ENCODE data around the gene KDM4F.
"Not testable (repeated sequence)": the region's sequence is repeated elsewhere in the genome, so short reads cannot be mapped to it uniquely, and the experiment has no call there.

The KDM4F gene

DNA sequence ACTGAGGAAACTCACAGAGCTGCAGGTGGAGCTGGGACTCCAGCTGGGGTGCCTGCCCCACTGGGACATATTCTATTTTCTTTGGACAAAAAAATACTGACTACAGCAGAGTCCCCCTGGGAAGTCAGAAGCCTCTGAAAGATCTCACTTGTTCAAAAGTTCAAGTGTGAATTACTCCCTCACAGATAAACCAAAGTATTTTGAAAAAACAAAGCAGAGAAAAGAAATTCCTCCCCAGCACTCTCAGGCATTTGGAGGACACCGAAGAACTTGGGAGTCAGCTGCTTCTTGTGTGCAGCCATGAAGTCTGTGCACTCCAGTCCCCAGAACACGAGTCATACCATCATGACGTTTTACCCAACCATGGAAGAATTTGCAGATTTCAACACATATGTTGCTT is at the start of gene KDM4F:
Gene KDM4F (plus strand): TSS at position 301 of the 400 bp plus-strand sequence.
- POLR2A ChIA-PET; DNase-seq (ENCODE audit: extremely low spot score): not testable (repeated sequence)
- CTCF ChIA-PET = interaction anchor here (1.3 to 1.4 kb wide), 2 partner anchors 18 to 21 kb away, joined by 4 to 7 read pairs; partner anchors contain the start of gene SRSF8

DNA sequence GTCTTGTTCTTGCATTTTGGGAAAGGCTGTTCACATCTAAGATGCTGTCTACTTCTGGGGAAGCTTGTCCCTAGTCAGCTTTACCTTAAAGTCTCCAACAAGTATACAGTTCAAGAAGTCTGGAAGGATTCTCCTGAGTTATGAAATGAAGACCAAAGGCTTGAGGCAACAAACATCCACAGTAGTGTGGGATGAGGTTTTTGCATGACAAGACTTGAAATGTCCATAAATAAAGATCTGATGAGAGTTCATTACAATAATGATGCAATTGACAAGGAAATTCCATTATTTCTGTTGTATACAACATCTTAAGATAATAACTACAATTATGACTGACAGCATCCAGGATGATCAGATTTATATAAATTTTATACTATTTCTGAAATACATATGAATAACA is 45.5 kb upstream of the KDM4F start:
- DNase-seq (ENCODE audit: extremely low spot score) = no peak
- ChIA-PET POLR2A (no interaction called here), CTCF (interaction anchor here (1.0 kb wide), 1 partner anchor 42 kb away, joined by 3 read pairs; no protein-coding TSS in a partner anchor)
- TF ChIP-seq, protein P1, sequence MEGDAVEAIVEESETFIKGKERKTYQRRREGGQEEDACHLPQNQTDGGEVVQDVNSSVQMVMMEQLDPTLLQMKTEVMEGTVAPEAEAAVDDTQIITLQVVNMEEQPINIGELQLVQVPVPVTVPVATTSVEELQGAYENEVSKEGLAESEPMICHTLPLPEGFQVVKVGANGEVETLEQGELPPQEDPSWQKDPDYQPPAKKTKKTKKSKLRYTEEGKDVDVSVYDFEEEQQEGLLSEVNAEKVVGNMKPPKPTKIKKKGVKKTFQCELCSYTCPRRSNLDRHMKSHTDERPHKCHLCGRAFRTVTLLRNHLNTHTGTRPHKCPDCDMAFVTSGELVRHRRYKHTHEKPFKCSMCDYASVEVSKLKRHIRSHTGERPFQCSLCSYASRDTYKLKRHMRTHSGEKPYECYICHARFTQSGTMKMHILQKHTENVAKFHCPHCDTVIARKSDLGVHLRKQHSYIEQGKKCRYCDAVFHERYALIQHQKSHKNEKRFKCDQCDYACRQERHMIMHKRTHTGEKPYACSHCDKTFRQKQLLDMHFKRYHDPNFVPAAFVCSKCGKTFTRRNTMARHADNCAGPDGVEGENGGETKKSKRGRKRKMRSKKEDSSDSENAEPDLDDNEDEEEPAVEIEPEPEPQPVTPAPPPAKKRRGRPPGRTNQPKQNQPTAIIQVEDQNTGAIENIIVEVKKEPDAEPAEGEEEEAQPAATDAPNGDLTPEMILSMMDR (IDR thresholded peaks at IDR 0.05; ENCODE audit: control extremely low read depth, extremely low read depth, low read depth, missing control alignments) = no peak

DNA sequence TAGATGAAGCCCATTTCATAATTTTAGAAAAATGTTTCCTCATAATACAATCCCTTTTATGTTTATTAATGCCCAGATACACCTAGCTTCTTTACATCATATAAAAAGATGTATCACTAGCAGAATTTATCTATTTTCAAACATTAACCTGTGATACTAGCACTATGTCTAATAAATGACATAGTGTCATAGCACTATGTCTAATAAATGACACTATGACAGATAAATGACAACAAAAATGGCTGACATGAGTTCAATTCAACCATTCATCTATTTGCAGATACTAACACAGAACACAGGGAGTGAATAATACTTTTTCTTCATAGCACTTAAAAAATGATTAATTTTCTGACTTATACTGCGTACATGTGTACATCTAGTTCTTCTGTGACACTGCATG is 43.6 kb upstream of the KDM4F start:
- ChIA-PET CTCF (interaction anchor here (1.2 kb wide), 1 partner anchor 9 kb away, joined by 3 read pairs; no protein-coding TSS in a partner anchor), POLR2A (no interaction called here)
- TF ChIP-seq, protein P1 (IDR thresholded peaks at IDR 0.05; ENCODE audit: control extremely low read depth, extremely low read depth, low read depth, missing control alignments) = no peak
- DNase-seq (ENCODE audit: extremely low spot score) = no peak

DNA sequence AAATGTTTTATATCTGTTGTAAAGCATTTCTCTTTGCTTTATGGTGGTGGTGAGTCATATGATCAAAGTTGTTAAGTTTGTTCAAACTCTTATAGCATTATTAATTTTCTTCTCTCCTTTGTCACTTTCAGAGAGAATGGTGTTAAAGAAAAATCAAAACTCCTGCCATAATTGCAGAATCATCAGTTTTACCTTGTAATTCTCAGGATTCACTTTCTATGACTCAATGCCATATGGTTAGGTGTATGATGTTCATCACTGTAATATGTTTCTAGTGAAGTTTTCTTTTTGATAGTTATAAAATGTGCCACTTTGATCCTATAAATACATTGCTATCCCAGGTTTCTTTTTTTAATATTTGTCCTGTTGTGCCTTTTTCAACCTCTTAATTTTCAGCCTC is 37.8 kb upstream of the KDM4F start:
- ChIA-PET CTCF (no interaction called here), POLR2A (no interaction called here)
- TF ChIP-seq, protein P1 (IDR thresholded peaks at IDR 0.05; ENCODE audit: control extremely low read depth, extremely low read depth, low read depth, missing control alignments) = no peak
- no peak for DNase-seq (ENCODE audit: extremely low spot score)

DNA sequence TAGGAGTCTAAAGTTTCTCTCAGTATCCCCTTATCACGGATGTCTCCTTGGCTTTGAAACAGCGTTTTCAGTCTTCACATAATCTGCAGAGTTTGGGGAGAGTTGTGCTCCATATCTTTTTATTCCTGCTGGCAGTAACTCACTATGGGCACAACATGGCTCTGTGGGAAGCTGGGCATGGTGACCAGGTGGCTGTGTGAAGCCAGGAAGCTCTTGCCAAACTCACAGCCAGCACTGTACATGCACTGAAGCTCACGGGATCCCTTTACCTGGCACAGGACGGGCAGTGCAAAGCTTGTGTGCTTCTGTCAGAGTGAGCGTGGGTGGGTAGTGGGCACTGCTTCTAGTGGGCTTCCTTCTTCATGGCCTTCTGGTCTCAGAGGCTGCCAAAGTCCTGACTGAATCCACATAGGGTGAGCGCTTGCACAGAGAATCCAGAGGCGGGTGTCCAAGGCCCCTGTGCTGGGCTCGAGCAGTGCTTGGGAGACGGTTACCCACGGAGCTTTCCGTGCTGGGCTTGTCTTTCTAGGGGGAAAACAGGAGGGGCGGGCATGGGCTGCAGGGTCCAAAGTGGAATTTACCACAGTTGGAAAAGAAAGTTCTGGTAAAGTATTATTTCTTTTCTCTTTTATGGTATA is 34.9 kb upstream of the KDM4F start:
- TF ChIP-seq, protein P1 (IDR thresholded peaks at IDR 0.05; ENCODE audit: control extremely low read depth, extremely low read depth, low read depth, missing control alignments) = no peak
- ChIA-PET POLR2A (no interaction called here), CTCF (interaction anchor here (1.5 kb wide), 1 partner anchor 8 kb away, joined by 3 read pairs; no protein-coding TSS in a partner anchor)
- DNase-seq (ENCODE audit: extremely low spot score) = no peak

DNA sequence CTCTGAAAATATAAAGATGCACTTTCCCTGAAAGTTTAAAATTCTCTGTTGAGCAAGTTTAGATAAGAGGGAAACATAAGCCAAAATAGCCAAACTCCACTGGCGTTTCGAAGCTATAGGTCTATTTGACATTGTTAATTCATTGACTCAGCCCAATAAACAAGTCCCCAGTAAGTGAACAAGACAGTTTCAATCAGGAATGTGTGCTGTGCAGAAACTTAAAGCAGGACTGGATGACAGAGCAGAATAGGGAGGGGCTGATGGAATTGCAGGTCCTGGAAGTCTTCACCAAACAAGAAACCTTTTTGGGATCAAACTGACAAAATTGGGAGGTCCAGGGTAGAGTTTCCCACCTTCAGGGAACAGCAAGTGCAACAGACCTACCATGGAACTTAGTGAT is 33.1 kb upstream of the KDM4F start:
- ChIA-PET CTCF (no interaction called here), POLR2A (no interaction called here)
- DNase-seq (ENCODE audit: extremely low spot score) = no peak
- TF ChIP-seq, protein P1 (IDR thresholded peaks at IDR 0.05; ENCODE audit: control extremely low read depth, extremely low read depth, low read depth, missing control alignments) = no peak

DNA sequence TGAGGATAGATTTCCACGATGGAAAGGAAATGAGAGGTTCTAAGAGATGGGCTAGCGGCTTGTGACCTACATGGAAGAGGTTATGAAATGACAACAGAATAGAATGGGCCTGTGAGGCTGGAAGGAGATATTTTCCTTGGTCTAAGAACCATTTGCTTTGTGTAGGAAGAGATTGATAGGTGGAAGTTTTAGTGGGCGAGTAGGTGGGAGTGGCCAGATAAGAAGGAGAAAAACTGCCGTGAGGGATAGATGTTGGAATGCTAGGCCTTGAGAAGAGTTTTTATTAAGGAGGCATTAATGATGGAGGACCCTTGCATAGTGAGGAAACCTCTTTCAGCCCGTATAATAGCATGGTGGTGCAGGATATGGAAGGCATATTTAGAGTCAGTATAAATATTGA is 27.8 kb upstream of the KDM4F start:
- DNase-seq (ENCODE audit: extremely low spot score); POLR2A ChIA-PET; CTCF ChIA-PET: not testable (repeated sequence)

DNA sequence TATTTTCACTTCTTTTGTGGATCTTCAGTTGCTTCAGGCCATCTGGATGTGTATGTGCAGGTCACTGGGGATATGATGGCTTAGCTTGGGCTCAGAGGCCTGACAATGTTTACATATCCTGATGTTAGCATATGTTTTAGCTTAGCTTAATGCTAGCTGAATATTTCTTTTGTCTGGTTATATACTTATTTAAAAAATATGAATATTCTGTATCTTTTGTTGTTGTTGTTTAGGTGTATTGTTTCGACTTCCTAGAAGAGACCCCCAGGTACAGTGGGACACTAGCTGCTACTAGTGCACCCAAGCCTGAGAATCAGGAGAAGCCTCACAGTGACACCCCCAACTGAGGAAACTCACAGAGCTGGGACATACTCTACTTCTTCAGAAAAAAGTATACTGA is 24.3 kb upstream of the KDM4F start, which contains the start of gene KDM4E:
Gene KDM4E (plus strand): TSS at position 301 of the 400 bp plus-strand sequence. CDS start 300 bp downstream, outside the sequence.
- TF ChIP-seq, protein P1 (IDR thresholded peaks at IDR 0.05; ENCODE audit: control extremely low read depth, extremely low read depth, low read depth, missing control alignments) = no peak
- CTCF ChIA-PET = no interaction called here
- DNase-seq (ENCODE audit: extremely low spot score) = no peak
- POLR2A ChIA-PET = no interaction called here

DNA sequence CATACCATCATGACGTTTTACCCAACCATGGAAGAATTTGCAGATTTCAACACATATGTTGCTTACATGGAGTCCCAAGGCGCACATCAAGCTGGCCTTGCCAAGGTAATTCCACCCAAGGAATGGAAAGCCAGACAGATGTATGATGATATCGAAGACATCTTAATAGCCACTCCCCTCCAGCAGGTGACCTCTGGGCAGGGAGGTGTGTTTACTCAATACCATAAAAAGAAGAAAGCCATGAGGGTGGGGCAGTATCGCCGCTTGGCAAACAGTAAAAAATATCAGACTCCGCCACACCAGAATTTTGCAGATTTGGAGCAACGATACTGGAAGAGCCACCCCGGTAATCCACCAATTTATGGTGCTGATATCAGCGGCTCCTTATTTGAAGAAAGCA is 23.6 kb upstream of the KDM4F start:
- CTCF ChIA-PET; POLR2A ChIA-PET; DNase-seq (ENCODE audit: extremely low spot score): not testable (repeated sequence)

Data from GM10248 (cell line).